NCI-H187 (cell line): ENCODE measurements around the gene KREMEN1.

Source experiments
- DNase-seq, 2 experiments: peaks; one replicate each; lab custom pipeline; 2025; lab: John Stamatoyannopoulos, UW

KREMEN1 gene

DNA sequence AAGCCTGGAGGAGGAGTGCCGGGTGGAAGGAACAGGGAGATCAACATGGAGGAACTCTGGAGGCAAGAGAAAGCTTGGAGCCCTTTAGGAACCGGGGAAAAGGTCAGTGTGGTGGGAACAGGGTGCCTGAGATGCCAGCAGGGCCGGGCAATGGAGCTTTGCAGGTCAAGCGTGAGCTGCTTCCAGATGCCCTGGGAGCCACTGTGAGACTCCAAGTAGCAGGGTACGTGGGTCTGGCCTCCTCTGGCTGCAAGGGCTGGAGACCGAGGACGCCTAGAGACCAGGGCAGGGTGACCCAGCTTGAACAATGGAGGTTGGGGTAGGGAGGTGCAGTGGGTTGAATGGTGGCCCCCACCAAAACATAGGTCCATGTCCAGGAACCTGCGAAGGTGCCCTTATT lies 117.2 kb downstream of the KREMEN1 start:
- no peak for DNase-seq

DNA sequence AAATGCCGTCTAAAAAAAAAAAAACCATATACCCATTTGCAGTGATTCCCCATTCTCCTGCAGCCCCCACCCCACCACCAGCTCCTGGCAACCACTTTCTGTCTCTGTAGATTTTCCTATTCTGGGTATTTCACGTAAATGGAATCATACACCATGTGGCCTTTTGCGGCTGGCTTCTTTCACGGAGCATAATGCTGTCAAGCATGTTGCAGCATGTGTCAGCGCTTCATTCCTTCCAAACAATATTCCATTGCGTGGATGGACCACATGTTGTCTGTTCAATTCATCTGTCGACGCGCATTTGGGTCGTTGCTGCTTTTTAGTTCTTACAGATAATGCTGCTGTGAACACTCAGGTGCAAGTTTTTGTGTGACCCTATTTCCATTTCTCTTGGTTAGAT lies 118.1 kb downstream of the KREMEN1 start:
- no peak for DNase-seq

- DNase-seq = no peak
Observed at GRCh38 chr22:29193021-29193420, 120.2 kb downstream of the KREMEN1 start.

- no peak for DNase-seq
Observed at GRCh38 chr22:29194184-29194583, 121.3 kb downstream of the KREMEN1 start.

- no peak for DNase-seq
Observed at GRCh38 chr22:29195118-29195963, 122.5 kb downstream of the KREMEN1 start.

- DNase-seq = no peak
Observed at GRCh38 chr22:29195964-29196666, 123.3 kb downstream of the KREMEN1 start.

GRCh38 chr22:29197096-29197495 lies 124.3 kb downstream of the KREMEN1 start:
- no peak for DNase-seq

DNA sequence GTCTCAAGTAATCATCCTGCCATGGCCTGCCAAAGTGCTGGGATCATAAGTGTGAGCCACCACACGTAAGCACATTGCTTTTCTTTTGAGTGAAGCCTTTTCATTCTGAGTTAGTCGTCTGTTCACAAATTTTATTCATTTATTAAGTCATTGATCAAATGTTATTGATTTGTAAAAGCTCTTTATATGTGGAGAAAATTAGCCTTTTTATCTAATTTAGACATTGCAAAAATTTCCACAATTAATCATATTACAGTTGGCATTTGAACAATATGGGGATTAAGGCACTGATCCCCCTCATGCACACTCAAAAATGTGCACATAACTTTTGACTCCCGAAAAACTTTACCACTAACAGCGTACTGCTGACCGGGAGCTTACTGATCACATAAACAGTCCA lies 125.4 kb downstream of the KREMEN1 start:
- no peak for DNase-seq

DNA sequence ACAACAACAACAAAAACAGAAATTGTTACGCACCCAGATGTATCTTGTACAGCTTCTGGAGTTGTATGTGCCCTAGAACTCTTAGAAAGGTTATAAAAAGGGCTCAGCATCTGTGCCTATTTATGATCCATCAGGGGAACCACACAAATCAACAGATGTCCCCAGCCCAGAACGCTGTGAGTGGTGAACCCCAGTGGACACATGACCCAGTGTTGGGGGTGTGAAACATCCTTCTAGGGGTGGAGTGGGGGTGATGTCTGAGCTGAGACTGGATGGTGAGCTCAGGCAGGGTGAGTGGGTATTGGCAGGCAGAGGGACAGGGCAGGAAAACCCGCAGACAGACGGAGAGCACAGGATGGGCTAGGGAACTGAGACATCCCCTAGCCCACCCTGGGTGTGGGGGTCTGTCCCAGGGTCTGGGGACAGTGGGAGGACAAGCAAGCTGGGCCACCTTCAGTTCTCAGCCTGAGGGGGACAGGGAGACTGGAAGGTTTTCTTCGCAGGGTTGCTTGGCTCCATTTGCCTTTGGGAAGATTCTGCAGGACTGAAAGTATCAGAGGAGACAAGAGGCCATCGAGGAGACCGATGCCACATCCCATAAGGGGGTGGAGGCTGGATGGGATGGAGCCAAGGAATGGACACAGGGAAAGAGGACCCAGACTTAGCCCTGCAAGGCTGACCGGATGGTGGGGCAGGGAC lies 127.0 kb downstream of the KREMEN1 start:
- no peak for DNase-seq

DNA sequence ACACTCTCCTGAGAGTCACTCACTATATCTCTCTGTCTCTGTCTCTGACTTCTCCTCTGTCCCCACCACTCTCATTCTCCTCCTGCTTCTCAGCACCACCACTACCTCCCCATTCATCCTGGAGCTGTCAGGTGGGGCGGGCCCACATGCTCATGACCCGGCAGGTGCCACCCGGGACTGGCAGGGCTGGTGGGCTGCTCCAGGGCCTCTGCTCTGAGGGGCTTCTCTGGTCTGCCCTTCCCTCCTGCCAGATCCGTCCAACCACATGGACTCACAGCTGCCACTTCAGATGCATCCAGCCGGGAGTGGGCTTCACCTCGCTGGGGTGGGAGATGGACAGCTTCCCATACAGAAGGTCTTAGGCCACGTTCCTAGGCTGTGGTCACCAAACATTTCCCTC lies 128.1 kb downstream of the KREMEN1 start:
- DNase-seq = no peak

DNA sequence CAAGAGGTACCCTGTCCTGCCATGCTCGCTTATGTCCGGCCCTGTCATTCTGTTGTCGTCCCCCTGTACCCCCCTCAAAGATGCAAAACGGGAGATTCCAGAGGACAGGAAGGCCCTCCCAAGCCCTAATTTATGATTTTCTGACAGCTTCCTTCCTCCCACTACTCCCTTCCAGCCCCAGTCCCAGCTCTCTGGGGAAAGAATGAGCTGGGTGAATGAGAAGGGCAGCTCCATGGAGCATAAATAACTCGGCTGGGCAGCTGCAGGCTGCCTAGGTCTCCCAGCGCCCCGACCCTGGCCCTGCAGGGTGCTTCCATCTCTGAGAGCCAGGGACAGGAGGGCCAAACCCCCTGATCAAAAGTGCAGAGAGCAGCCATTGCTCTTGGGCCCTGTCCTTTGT lies 128.9 kb downstream of the KREMEN1 start:
- DNase-seq = no peak

GRCh38 chr22:29202212-29203192 lies 129.7 kb downstream of the KREMEN1 start:
- DNase-seq = no peak

- no peak for DNase-seq
Observed at GRCh38 chr22:29203488-29204454, 130.9 kb downstream of the KREMEN1 start.

DNA sequence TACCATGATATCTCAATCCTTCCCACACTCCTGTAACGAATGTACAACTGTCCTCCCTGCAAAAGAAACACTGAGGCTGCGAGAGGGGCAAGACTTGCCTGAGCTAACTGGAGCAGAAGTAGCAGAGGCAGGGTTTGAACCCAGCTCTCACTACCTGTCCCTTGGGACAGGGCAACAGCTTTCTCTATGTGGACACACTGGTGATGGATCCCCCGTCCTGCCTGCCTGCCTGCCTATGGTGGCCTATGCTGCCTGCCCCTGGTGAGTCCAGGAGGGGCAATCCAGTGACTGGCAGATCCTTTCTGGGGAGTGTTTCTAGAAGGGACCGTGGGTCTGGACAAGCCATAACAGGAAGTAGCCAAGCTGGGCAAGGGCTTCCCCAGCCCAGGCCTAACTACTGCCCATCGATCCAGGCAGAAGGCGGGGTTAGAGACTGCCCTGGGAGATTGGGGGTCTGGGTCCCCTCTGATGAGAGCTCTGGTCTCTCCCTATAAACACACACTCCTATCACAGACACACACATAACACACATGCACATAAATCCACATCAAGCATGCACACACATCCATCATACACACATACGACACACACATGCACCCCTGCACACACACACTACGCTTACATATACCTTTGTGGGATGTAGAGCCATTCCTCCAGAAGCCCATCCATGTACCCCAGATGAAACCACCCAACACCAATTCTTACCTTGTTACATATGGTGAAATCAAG lies 131.8 kb downstream of the KREMEN1 start:
- DNase-seq = no peak

DNA sequence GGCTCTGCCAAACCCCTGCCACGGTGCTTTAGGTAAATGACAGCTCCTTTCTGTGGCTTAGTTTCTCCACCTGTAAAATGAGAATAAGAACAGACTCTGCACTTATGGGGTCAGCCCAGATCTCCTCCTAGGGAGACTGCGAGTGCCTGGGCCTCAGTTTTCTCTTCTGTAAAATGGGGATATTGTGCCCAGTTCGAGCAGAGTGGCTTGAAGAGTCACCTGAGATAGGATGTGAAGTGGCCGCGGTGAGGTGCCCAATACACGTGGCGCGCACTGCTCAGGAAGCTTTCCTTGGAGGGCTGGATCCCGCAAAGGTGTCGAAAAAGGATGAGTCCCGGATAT lies 132.4 kb downstream of the KREMEN1 start:
- DNase-seq = no peak

DNA sequence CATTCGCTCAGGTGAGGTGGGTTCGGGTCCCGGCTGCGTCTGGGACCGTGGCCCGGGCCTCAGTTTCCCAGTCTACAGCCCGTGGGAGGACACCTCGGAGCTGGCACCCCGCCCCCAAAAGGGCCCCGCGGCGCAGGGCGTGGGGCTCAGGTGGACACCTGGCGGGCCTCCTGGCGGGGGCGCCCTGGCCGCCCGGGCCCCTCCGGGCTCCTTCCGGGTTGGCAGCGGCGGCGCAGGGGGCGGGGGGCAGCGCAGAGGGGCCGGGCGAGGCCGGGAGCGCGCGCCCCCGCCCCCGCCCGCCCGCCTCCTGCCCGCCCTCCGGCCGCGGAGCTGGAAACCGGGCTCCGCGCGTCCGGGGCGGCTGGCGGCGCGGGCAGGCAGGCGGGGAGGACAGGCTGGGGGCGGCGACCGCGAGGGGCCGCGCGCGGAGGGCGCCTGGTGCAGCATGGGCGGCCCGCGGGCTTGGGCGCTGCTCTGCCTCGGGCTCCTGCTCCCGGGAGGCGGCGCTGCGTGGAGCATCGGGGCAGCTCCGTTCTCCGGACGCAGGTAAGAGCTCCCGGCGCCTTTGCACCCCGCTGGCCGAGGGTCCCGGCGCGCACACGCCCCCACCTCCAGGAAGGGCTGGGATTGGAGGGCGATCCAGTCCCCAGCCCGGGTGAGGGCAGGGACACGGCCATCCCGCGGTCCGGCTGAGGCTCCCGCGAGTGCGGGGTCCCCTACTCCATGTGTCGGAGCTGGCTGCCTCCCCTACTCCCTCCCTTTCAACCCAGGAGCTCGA lies 132.9 kb downstream of the KREMEN1 start, which contains the start of gene EMID1:
TSS of gene EMID1 (plus strand) at position 303 of the 778 bp plus-strand sequence. CDS start at position 446, 143 bp downstream.
- DNase-seq = no peak

GRCh38 chr22:29206372-29207242 lies 133.8 kb downstream of the KREMEN1 start:
- no peak for DNase-seq

DNA sequence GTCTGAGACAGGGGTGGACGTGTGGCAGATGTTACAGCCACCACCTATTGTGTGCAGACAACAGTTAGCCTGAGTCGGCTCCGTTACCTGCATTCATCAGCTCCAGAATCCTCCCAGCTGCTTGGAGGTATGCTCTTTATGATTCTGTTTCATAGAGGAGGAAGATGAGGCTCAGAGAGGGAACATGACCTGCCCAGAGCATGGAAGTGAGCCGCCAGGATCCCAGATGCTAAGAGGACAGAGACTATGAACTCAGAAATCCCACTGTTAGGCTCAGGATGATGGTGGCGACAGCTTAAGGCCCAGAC lies 134.4 kb downstream of the KREMEN1 start:
- DNase-seq = no peak
